ENCODE measurements around the gene HNF4A.
A peak's percentile ranks its signal among the peaks of the same experiment; 100 is the strongest.

The HNF4A gene

GRCh38 chr20:44411757-44412401 is 56.4 kb downstream of the HNF4A start:
- H3K4me1 ChIP-seq (ENCODE audit: insufficient read depth, poor library complexity, severe bottlenecking), result peaks cover 20% of the 10 kb centered on the region
- H3K27me3 ChIP-seq (ENCODE audit: insufficient read depth, poor library complexity, severe bottlenecking), result no peaks in the 10 kb centered on the region
- H3K4me3 ChIP-seq (ENCODE audit: severe bottlenecking), result no peak overlapping the region
- no peak overlapping the region for H3K27ac ChIP-seq (ENCODE audit: poor library complexity, severe bottlenecking)
- ATAC-seq (ENCODE audit: low read depth) (no peak), DNase-seq (ENCODE audit: low spot score) (no peak)
- no peaks in the 10 kb centered on the region for H3K9me3 ChIP-seq (ENCODE audit: severe bottlenecking)
- TF ChIP-seq CTCF (IDR thresholded peaks at IDR 0.05; ENCODE audit: poor library complexity, severe bottlenecking), result no peak
- H3K36me3 ChIP-seq (ENCODE audit: low read depth), result no peaks in the 10 kb centered on the region

DNA sequence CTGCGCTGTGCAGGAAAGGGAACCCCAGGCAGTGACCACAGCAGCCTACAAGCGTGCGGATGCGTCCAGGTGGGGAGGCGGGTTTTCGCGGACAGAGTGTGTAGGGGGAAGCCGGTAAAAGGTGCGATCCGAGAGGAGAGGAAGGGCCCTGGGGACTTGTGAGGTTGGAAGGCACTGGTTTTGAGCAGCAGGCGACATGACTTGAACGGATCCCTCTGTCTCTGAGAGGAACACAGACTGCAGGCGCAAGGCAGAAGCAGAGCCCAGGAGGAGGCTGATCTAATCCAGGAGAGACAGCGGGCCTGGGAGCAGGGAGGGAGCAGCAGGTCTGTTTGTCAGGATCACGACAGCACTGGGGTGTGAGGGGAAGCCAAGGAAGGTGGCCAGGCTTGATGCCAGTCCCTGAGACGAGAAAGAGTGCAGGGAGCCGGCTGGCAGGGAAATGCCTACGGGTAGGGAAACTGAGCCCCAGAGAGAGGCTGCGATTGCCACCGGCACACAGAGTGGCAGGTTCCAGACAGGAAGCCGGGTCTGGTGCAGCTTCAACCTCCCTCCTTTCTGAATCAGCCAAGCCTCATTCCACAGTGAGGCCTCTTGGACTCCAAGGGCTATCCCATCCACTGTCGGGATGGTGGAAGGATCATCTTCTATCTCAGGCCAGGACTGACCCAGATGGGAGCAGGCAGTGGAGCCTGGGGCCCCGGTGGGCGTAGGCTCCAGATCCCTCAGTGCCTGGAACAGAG is 57.1 kb downstream of the HNF4A start:
- no peak overlapping the region for H3K4me3 ChIP-seq (ENCODE audit: severe bottlenecking)
- H3K27ac ChIP-seq (ENCODE audit: poor library complexity, severe bottlenecking), result no peak overlapping the region
- ATAC-seq (ENCODE audit: low read depth) (peak; percentile 13; the same call in 1 of the 3 replicates), DNase-seq (ENCODE audit: low spot score) (no peak)
- no peaks in the 10 kb centered on the region for H3K27me3 ChIP-seq (ENCODE audit: insufficient read depth, poor library complexity, severe bottlenecking)
- no peaks in the 10 kb centered on the region for H3K9me3 ChIP-seq (ENCODE audit: severe bottlenecking)
- H3K36me3 ChIP-seq (ENCODE audit: low read depth), result no peaks in the 10 kb centered on the region
- H3K4me1 ChIP-seq (ENCODE audit: insufficient read depth, poor library complexity, severe bottlenecking), result peaks cover 13% of the 10 kb centered on the region
- no peak for TF ChIP-seq CTCF (IDR thresholded peaks at IDR 0.05; ENCODE audit: poor library complexity, severe bottlenecking)

DNA sequence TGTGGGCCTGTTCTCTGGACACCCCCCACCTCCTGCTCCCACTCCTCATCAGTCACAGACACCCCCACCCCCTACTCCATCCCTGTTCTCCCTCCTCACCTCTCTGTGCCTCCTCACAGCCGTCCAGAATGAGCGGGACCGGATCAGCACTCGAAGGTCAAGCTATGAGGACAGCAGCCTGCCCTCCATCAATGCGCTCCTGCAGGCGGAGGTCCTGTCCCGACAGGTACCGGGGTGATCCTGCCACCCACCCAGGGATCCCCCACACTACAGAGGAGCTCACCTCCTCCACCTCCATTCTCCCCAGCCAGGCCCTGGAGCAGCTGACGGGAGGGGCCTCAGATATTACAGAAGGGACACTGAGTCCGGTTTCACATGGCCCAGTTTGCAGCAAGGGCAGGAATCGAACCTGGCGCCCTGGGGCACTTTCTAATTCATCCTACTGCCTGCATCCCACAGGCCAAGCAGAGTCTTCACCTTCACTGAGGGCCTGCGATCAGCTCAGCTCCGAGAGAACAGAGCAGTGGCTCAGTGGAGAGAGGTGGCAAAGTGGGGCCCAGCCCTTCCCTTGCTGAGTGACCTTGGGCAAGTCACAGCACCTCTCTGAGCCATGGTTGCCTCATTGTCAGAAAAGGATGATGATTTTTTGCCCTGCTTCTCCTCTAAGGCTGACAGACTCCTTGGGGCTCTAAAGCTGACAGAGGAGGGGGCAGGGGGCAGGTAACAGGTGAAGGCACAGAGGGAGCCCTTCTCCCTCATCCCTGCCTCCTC is 58.3 kb downstream of the HNF4A start:
- Histone ChIP-seq H3K4me1 (ENCODE audit: insufficient read depth, poor library complexity, severe bottlenecking) (peaks cover 6% of the 10 kb centered on the region), H3K9me3 (ENCODE audit: severe bottlenecking) (no peaks in the 10 kb centered on the region), H3K4me3 (ENCODE audit: severe bottlenecking) (no peak overlapping the region), H3K27ac (ENCODE audit: poor library complexity, severe bottlenecking) (no peak overlapping the region), H3K36me3 (ENCODE audit: low read depth) (no peaks in the 10 kb centered on the region), H3K27me3 (ENCODE audit: insufficient read depth, poor library complexity, severe bottlenecking) (no peaks in the 10 kb centered on the region)
- ATAC-seq (ENCODE audit: low read depth) (no peak), DNase-seq (ENCODE audit: low spot score) (no peak)
- no peak for TF ChIP-seq CTCF (IDR thresholded peaks at IDR 0.05; ENCODE audit: poor library complexity, severe bottlenecking)

DNA sequence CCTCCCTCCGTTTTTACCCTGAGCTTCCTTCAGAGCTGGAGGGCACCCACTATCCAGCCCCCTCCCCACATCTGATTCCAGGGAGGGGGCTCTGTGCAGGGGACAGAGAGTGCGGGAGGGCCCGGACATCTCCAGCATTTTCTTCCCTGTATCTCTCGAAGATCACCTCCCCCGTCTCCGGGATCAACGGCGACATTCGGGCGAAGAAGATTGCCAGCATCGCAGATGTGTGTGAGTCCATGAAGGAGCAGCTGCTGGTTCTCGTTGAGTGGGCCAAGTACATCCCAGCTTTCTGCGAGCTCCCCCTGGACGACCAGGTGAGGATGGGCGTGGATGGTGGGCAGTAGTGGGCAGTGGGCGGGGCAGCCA is 58.8 kb downstream of the HNF4A start:
- Histone ChIP-seq H3K27me3 (ENCODE audit: insufficient read depth, poor library complexity, severe bottlenecking) (no peaks in the 10 kb centered on the region), H3K4me1 (ENCODE audit: insufficient read depth, poor library complexity, severe bottlenecking) (peaks cover 2% of the 10 kb centered on the region), H3K27ac (ENCODE audit: poor library complexity, severe bottlenecking) (no peak overlapping the region), H3K9me3 (ENCODE audit: severe bottlenecking) (no peaks in the 10 kb centered on the region), H3K36me3 (ENCODE audit: low read depth) (no peaks in the 10 kb centered on the region), H3K4me3 (ENCODE audit: severe bottlenecking) (no peak overlapping the region)
- ATAC-seq (ENCODE audit: low read depth), result no peak
- no peak for DNase-seq (ENCODE audit: low spot score)
- no peak for TF ChIP-seq CTCF (IDR thresholded peaks at IDR 0.05; ENCODE audit: poor library complexity, severe bottlenecking)
